Umbilical cord (tissue), 2 donors: ENCODE results near the gene ADGRB2. TPM values are rescaled to one million over a fixed set of nuclear protein-coding genes. Genes with fewer than 3 reads are reported as not detected.

Experiments
- DNase-seq: peaks from one replicate; pipeline ENCODE4 v3.0.0-alpha.2; 2015; ENCODE audit warnings: low spot score
- total RNA-seq: library from RNA; depleted of rRNA; stranded (reverse); fragments of >200 nt; gene quantifications from one replicate; pipeline ENCODE4 v1.2.3, GENCODE V29; 2014; ENCODE audit warnings: low replicate concordance; ENCODE audit not compliant: insufficient read depth

Gene ADGRB2
- total RNA-seq, 1 donor from 2014 or later: 13.2 TPM

GRCh38 chr1:31681415-31681814 is 82.7 kb downstream of the ADGRB2 start:
- DNase-seq: no peak

- no peak for DNase-seq
These were observed 84.4 kb downstream of the ADGRB2 start for GRCh38 chr1:31679676-31680230.

DNA sequence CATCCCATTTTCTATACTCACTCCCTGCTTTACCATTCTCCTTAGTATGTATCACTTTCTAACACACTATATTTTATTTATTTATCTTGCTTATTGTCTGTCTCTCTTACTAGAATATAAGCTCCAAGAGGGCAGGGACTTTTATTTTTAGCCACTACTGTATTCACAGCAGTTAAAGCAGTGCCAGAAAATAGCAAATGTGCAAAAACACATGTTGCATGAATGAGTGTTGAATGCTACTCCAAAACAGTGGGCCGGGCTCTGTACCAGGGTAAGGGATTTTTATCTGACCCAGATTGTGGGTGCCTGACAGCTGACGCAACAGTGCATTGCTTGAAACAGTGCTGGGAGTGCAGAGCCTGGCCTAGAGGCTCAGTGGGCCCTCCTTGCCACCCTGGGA is 85.0 kb downstream of the ADGRB2 start:
- DNase-seq: no peak

GRCh38 chr1:31678681-31679080 is 85.5 kb downstream of the ADGRB2 start:
- no peak for DNase-seq

GRCh38 chr1:31677949-31678348 is 86.2 kb downstream of the ADGRB2 start:
- DNase-seq: no peak

GRCh38 chr1:31677401-31677800 is 86.7 kb downstream of the ADGRB2 start:
- DNase-seq: no peak

Other genes starting within 250 kb of the ADGRB2 start
- 371 TPM for gene TINAGL1, start 187.8 kb downstream of the ADGRB2 start, total RNA-seq
- 6.7 TPM for gene HCRTR1, start 146.7 kb downstream of the ADGRB2 start, total RNA-seq
- 57.3 TPM for gene PEF1, start 119.5 kb downstream of the ADGRB2 start, total RNA-seq
- gene COL16A1, start 60.3 kb downstream of the ADGRB2 start, total RNA-seq: 570 TPM
- gene SPOCD1, start 51.7 kb upstream of the ADGRB2 start, total RNA-seq: 4.1 TPM
- gene PTP4A2, start 174.0 kb upstream of the ADGRB2 start, total RNA-seq: 544 TPM
- 59.0 TPM for gene KHDRBS1, start 249.5 kb upstream of the ADGRB2 start, total RNA-seq